Testis (tissue), 3 donors: ENCODE measurements around the gene NCKAP5. TPM values are rescaled to one million over a fixed set of nuclear protein-coding genes. Genes with fewer than 3 reads are reported as not detected.

Source experiments
- DNase-seq: peaks from one replicate; pipeline ENCODE4 v3.0.0-alpha.2; 2019
- H3K27ac ChIP-seq, 2 donors: fragments of 200-600 bp; sonication (generic); one replicate each; pipeline ENCODE4 v1.5.1; 2019
- H3K27me3 ChIP-seq: fragments of 200-600 bp; sonication (generic); one replicate; pipeline ENCODE4 v1.5.1; 2019
- H3K36me3 ChIP-seq: fragments of 200-600 bp; sonication (generic); one replicate; pipeline ENCODE4 v1.5.1; 2017; ENCODE audit warnings: low read depth; ENCODE audit errors: missing control alignments
- H3K4me1 ChIP-seq: fragments of 200-600 bp; sonication (generic); one replicate; pipeline ENCODE4 v1.5.1; 2019
- H3K4me3 ChIP-seq, 2 donors: fragments of 200-600 bp; sonication (generic); one replicate each; pipeline ENCODE4 v1.5.1; 2017 to 2019
- H3K9me3 ChIP-seq: fragments of 200-600 bp; sonication (generic); one replicate; pipeline ENCODE4 v1.5.1; 2017
- POLR2A ChIP-seq: fragments of 450-650 bp; IDR thresholded peaks from one replicate; pipeline ENCODE4 v1.6.1; 2017; ENCODE audit warnings: antibody characterized with exemption, mild to moderate bottlenecking, moderate library complexity
- WGBS, 2 donors: methylation state at CpG; one replicate each; pipeline ENCODE4 v1.1.5; 2018; 5-methylcytosine and 5-hydroxymethylcytosine counted together
- intact Hi-C: fragments of 100-400 bp; cut with DNase I; formaldehyde crosslinking; loops from one replicate; pipeline ENCODE4 v1.15.1; 2023; ENCODE audit warnings: low total_unique reads
- polyA plus RNA-seq: library from polyadenylated mRNA; stranded (reverse); fragments of 350-450 nt; fragmentation: Illumina TruSeq; extraction: RNeasy Lipid Tissue Mini Kit (QIAGEN cat#74804); gene quantifications from one replicate; pipeline ENCODE4 v1.2.3, GENCODE V29; 2014; ENCODE audit warnings: low read depth, low replicate concordance; ENCODE audit not compliant: insufficient read depth
- total RNA-seq, 2 donors: library from RNA; depleted of rRNA; stranded (reverse); fragments of >200 nt; gene quantifications; one replicate each; pipeline ENCODE4 v1.2.3, GENCODE V29; 2016
- TF ChIP-seq, protein P1 (sequence below), 3 experiments: fragments of 450-650 bp in 2 of 3; fragments of 200-600 bp in 1 of 3; sonication (generic) in 1 of 3; IDR thresholded peaks; one replicate each; pipeline ENCODE4 v1.5.1; 2016 to 2019; ENCODE audit warnings: antibody characterized with exemption in 3 of 3, mild to moderate bottlenecking in 2 of 3, moderate library complexity in 1 of 3

The NCKAP5 gene
- total and polyA plus RNA-seq, 3 donors from 2014 or later: 3.0 to 7.6 (median 6.3) TPM

DNA sequence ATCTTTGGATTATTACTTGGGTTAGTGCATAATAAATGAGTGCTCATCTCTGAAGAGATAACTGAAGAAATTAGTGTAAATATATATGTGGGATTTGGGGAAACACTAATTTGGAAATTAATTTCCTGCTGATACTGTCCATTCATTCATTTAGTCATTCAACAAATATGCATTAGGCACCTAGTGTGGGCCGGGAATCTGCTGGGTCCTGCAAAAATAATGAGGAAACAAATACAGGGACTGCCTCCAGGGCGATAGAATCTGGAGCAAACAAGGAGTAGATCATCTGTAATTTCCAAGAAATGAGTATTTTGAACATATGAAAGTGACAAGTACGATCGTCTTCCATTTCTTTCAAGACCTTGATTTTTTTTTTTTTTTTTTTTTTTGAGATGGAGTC is 694.5 kb downstream of the NCKAP5 start:
- TF ChIP-seq, protein P1, sequence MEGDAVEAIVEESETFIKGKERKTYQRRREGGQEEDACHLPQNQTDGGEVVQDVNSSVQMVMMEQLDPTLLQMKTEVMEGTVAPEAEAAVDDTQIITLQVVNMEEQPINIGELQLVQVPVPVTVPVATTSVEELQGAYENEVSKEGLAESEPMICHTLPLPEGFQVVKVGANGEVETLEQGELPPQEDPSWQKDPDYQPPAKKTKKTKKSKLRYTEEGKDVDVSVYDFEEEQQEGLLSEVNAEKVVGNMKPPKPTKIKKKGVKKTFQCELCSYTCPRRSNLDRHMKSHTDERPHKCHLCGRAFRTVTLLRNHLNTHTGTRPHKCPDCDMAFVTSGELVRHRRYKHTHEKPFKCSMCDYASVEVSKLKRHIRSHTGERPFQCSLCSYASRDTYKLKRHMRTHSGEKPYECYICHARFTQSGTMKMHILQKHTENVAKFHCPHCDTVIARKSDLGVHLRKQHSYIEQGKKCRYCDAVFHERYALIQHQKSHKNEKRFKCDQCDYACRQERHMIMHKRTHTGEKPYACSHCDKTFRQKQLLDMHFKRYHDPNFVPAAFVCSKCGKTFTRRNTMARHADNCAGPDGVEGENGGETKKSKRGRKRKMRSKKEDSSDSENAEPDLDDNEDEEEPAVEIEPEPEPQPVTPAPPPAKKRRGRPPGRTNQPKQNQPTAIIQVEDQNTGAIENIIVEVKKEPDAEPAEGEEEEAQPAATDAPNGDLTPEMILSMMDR (IDR thresholded peaks at IDR 0.05): no peak
- TF ChIP-seq POLR2A: no peak
- H3K27ac ChIP-seq: no peak overlapping the region
- H3K4me3 ChIP-seq: no peak overlapping the region
- intact Hi-C loops: no loop called here
- H3K36me3 ChIP-seq: no peaks in the 10 kb centered on the region
- no peak for DNase-seq
- H3K9me3 ChIP-seq: no peaks in the 10 kb centered on the region
- 88 to 97% methylated on average over 4 of the region's 4 CpGs for WGBS, 2 donors
- H3K27me3 ChIP-seq: no peaks in the 10 kb centered on the region
- H3K4me1 ChIP-seq: no peaks in the 10 kb centered on the region

DNA sequence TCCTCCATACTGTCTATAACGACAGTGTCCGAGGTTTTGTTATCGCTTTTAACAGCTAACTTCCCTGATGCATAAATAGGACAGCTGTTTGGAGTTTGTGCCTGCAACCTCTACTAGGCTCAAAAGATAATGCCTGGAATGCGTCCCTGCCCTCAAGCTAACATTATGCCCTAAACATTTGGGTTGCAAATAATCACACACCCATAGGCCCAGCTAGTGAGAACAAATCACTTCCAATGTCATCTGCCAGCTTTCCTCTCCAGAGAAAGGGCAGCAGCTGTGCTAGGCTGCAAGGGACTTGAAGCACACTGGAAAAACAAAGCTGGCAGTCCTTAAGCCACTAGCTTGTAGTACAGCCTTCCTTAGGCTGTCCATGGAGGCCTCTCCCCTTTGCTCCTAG is 696.4 kb downstream of the NCKAP5 start:
- Histone ChIP-seq H3K4me3 (no peak overlapping the region), H3K36me3 (no peaks in the 10 kb centered on the region), H3K9me3 (no peaks in the 10 kb centered on the region), H3K27me3 (no peaks in the 10 kb centered on the region), H3K4me1 (no peaks in the 10 kb centered on the region), H3K27ac (no peak overlapping the region)
- 67 to 75% methylated on average over 4 of the region's 4 CpGs for WGBS, 2 donors
- TF ChIP-seq POLR2A: no peak
- TF ChIP-seq, protein P1 (IDR thresholded peaks at IDR 0.05): no peak
- intact Hi-C loops: no loop called here
- no peak for DNase-seq

DNA sequence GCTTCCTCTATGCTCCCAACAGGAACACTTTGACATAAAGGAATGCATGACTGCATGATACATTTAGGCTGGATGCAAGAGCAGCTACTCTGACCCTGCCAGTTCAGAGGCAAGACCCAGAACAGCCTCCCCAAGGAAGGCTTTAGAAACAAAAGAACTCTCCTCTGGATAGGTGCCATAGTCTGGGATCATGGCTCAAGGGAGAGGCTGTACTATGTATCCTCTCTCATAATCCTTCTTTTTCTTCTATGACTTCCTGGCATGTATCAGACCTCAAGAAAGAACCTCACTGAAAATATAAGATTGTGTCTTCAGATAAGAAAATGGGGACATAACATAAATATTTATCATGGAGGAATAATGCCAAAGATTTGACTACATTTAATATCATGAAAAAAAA is 704.3 kb downstream of the NCKAP5 start:
- H3K27ac ChIP-seq: no peak overlapping the region
- H3K36me3 ChIP-seq: no peaks in the 10 kb centered on the region
- no peaks in the 10 kb centered on the region for H3K9me3 ChIP-seq
- TF ChIP-seq, protein P1 (IDR thresholded peaks at IDR 0.05): no peak
- no peak for TF ChIP-seq POLR2A
- no peaks in the 10 kb centered on the region for H3K4me1 ChIP-seq
- H3K4me3 ChIP-seq: no peak overlapping the region
- intact Hi-C loops: no loop called here
- H3K27me3 ChIP-seq: no peaks in the 10 kb centered on the region
- no peak for DNase-seq

GRCh38 chr2:132860220-132860619 is 708.0 kb downstream of the NCKAP5 start:
- WGBS, 2 donors: 86 to 94% methylated on average over 2 of the region's 2 CpGs
- H3K9me3 ChIP-seq: no peaks in the 10 kb centered on the region
- no peak overlapping the region for H3K27ac ChIP-seq
- no peaks in the 10 kb centered on the region for H3K4me1 ChIP-seq
- no peaks in the 10 kb centered on the region for H3K36me3 ChIP-seq
- no peak overlapping the region for H3K4me3 ChIP-seq
- TF ChIP-seq, protein P1 (IDR thresholded peaks at IDR 0.05): no peak
- TF ChIP-seq POLR2A: no peak
- intact Hi-C loops: no loop called here
- DNase-seq: no peak
- no peaks in the 10 kb centered on the region for H3K27me3 ChIP-seq

GRCh38 chr2:132859590-132859989 is 708.7 kb downstream of the NCKAP5 start:
- no peaks in the 10 kb centered on the region for H3K9me3 ChIP-seq
- H3K4me3 ChIP-seq: no peak overlapping the region
- no peak for DNase-seq
- 68 to 85% methylated on average over 5 of the region's 5 CpGs for WGBS, 2 donors
- no peaks in the 10 kb centered on the region for H3K36me3 ChIP-seq
- no peaks in the 10 kb centered on the region for H3K27me3 ChIP-seq
- no peak overlapping the region for H3K27ac ChIP-seq
- H3K4me1 ChIP-seq: no peaks in the 10 kb centered on the region
- intact Hi-C loops: no loop called here
- TF ChIP-seq, protein P1 (IDR thresholded peaks at IDR 0.05): no peak
- TF ChIP-seq POLR2A: no peak
